ENCODE measurements around the gene ENGASE. TPM values are rescaled to one million over a fixed set of nuclear protein-coding genes. Genes with fewer than 3 reads are reported as not detected.

Gene ENGASE
- total RNA-seq, 1 experiment from 2014 or later: 22.5 TPM

DNA sequence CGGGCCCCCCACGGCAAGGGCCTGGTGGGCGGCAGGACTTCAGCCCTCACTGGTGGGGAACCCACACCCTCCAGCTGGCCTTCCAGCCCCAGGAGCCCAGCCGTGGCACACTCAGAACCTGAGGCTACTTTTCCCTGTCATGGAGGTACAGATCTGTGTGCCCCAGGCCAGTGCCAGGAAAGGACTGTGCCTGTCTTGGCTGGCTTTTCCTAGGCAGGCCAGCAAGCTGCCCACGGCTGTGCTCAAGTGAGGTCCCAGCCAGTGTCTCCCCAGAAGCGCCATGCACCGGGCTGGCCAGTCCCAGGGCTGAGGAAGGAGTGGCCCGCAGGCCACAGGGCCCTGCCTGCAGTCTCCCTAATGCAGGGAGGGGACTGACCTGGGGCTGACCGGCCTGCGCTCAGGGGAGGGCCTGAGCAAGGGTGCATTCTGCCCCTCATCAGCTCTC, 16.6 kb downstream of the ENGASE start:
- no peak for DNase-seq (ENCODE audit: low spot score)

DNA sequence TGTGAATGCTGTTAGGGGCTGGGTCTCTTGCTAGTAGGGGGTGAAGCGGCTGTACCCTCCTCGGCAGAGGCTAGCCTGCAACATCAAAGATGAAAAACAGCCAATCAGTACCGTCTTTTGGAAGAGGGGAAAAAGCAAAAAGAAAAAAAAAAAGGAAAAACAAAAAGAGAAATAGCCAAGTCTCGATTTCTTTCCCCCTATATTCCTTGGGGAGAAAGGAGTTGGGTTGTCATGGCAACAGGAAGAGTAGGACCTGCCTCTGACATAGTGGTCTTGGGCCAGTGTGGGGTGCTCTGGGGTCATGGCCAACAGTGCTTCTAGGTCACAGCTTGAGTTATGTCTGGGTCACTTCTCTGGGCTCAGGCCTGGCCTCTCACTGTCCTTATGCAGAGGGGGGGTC, 17.9 kb downstream of the ENGASE start:
- no peak for DNase-seq (ENCODE audit: low spot score)

DNA sequence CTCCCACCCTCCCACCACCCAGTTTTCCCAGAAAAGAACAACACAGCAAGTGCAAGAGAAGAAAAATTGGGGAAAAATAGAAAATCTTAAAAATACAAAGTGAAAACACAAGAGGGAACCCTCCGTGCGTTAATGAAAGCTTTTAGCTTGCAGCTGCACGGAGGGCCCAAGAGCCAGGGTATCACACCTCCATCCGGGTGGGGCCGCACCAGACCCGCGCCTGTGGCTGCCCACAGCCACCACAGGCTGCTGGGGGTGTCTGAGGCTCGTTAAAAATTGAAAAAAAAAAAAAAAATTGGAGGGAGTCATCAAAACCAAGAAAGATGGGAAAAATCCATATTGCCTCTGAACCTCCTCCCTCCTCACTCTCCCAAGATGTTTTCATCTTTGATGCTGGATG, 18.6 kb downstream of the ENGASE start:
- DNase-seq (ENCODE audit: low spot score): no peak

DNA sequence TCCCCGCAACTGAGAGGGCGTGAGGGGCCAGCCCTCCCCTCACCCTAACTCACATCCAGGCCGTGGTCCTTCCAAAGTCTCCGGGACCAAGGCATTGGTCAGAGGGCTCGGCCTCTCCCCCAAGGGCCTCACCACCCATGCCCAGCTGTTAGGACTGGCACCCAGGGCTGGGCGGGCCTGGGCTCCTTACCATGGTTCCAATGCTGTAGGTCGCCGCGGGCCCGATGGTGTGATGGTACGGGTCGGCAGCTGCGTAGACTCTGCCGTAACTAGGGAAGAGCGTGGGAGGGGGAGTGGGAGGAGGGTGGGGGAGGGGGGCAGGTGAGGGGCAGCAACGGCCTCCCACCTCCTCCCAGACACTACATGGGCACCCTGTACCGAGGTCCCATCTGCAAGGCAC, 19.6 kb downstream of the ENGASE start:
- DNase-seq (ENCODE audit: low spot score): no peak

DNA sequence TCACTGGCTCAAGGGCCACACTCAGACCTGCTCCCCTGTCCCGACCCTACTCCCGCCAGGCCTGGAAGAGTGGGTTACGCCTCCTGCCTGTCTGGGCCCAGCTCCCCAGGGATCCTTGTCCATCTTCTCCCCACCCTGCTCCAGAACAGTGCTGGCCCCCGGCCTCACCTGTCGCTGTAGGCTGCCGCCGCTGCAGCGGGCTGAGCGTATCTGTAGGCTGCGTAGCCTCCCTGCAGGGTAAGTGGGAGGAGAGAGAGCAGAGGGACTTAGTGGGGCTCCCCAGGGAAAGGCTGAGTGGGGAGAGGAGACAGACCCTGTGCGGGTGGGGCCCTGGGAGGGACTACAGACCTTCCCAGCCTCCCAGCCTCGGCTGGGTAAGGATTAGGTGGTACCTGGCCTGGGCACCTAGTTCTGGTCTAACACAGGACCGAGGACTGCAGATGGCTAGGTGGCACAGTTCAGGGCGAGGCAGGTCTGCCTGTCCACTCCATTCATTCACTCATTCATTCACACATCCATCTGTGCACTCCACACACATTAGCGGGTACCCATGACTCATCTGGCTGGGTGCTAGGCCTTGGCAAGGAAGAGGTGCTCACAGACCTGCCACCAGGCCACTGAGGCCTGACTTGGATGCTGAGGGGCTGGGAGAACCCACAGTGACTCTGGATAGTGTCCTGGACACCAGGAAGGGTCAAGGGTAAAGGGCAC, 20.9 kb downstream of the ENGASE start:
- DNase-seq (ENCODE audit: low spot score): no peak

DNA sequence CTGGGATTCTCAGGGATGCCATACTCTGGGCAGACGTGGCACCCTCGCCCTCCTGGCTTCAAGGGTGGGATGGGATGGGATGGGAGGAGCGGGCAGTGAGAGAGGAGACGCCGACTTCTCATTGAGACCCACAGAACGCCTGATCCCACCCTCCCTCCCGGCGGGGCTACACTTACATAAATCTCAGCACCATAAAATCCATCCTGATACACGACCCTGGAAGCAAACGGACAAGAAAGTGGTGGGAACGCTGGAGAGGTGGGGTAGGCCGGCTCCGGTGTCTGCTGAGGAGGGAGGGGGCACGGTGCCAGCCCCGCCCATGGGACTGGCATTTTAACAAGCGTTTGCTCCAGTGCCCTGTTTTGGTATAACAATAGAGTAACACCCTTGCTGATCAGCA, 21.9 kb downstream of the ENGASE start:
- no peak for DNase-seq (ENCODE audit: low spot score)

DNA sequence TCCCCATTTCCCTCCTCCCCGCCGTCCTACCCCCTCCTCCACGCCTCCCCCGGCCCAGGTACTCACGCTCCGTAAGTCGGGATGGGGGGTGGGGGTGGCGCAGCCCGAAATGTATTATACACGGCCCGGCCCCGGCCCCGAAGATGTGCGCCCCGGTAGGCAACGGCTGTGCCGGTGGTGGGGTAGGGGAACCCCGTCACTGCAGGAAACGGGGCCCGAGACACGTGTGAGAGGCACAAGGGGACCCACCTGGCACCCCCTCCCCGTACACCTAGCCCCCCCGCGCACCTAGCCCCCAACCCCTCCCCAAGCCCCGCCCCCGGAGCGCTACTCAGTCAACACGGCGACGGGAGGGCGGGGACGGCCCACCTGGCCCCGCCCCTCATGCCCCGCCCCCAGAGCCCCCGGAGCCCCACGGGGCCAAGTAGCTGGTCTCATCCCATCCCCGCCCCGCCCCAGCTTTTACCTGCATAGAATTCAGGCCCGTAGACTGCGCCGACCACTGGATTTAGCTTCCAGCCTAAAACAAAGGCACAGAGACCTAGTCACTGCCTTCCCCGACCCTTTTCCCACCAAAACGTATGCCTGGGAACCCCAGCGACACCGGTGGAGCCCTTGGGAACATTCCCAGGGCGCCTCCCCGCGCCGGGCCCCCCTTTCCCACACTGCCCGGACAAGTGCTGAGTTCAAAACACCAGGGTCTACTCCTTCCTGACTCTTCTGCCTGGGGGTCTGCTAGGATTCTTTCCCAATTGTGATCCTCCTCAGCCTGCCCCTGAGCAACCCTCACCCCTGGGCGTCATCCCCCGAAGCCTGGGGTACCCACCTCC, 22.8 kb downstream of the ENGASE start:
- no peak for DNase-seq (ENCODE audit: low spot score)

DNA sequence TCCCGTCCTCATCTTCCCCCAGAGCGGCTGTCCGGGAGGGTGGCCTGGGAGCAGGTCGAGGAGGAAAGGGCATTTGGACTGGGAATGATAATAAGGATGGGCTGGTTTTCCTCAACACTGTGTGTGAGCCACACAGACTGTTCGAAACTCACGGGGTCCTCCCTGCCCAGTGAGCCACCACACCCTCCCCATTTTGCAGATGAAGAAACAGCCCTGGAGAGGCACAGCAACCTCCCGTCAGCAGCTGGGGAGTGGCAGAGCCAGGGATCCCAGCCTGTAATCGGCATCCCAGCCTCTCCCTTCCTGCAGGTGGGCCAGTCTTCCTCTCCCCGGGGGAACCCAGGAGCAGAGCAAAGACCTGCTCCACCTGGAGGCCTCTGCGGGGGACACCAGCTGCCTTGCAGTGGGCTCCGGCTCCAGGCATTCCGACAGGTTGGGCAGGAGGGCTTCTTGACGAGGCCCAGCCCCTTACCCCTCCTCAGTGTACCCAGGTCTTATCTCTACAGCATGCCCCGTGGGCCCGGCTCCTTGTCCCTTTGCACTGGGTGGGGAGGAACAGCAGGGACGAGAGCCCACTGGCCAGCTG, 23.8 kb downstream of the ENGASE start:
- no peak for DNase-seq (ENCODE audit: low spot score)

DNA sequence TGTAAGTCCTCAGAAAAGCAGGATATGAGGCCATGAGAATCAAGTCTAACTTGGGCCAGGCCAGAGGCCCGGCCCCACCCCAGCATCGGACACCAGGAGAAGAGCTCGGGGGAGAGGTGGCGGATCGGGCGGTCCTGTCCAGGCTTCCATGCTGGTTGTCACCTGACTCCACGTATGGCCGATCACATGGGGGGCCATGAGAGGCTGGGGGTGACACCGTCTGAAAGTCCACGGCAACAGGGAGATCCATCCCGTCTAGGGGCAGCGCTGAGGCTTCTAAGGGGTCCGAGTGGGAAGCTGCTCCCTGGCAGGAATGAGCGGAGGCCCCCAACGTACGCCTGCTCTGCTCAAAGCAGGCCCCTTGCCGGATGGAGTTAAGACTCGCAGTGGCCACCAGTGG, 25.8 kb downstream of the ENGASE start:
- no peak for DNase-seq (ENCODE audit: low spot score)

DNA sequence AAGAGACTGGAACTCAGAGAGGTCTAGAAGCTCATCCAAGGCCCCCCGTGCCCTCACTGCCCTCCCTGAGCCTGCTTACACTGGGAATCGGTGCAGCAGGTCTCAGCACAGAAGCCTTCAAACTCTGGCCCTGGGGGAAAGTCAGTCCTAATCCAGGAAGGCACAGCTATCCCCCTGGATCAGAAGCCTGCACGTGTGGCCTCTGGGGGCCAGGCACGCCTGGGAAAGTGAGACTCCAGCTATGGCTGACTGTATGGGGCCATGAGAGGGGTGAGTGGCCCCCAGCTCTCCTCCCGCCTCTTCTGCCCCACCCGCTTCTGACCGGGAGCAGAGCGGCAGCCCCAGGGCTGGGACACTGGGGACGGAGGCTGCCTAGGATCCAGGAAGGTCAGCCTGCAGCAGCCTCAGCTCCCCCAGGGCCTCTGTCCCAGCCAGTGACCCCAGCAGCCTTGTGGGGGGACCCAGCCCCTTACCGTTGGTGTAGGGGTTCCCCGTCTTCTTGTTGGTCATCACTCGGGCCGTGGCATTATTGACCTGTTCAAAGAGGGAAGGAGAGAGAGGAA, 26.6 kb downstream of the ENGASE start:
- no peak for DNase-seq (ENCODE audit: low spot score)

DNA sequence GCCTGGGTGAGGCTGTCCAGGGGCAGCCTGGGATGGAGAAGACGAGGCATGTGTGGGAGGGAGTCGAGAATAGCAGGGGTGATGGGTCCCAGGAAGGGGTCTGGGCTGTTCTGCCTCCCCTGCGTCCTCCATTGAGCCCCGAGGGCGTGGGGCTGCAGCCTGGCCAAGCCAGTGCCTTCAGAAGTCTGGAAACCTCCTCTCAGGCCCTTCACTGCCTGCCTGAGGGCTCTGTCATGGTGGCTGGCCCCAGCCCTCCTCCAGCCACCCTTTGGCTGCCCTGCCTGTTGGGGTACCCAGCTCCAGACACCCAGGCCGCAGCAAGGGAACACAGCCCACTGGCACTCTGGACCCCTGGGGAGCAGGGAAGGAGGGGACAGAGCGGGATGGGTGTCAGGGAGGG, 27.6 kb downstream of the ENGASE start:
- no peak for DNase-seq (ENCODE audit: low spot score)

DNA sequence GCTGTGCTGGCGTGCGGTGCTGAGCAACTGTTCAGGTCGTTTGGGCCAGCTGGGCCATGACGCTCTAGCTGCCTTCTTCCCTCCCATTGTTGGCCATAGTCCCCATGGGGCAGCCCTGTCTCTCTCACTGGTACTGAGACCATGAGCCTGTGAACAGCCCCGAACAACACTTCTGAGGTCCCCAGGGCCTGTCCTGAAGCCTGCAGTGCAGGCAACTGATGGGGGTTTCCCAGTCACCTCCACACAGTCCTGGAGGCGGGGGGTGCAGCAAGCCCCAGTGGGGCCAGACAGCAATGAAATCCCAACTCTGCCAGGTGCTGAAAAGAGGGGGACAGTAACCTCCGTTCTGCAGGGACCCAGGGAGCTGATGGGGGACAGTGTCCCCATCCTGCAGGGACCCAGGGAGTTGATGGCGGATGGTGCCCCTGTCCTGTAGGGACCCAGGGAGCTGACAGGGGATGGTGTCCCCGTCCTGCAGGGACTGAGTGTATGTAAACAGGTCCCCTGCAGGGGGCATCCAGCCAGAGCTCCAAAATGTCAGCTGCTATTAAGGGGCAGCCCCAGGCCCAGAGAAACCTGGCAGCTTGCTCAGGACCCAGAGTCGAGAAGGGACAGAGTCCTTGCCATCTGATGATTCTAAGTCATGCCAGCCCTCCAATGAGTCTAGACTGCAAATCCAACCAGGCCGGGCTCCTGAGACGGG, 30.4 kb downstream of the ENGASE start:
- no peak for DNase-seq (ENCODE audit: low spot score)

DNA sequence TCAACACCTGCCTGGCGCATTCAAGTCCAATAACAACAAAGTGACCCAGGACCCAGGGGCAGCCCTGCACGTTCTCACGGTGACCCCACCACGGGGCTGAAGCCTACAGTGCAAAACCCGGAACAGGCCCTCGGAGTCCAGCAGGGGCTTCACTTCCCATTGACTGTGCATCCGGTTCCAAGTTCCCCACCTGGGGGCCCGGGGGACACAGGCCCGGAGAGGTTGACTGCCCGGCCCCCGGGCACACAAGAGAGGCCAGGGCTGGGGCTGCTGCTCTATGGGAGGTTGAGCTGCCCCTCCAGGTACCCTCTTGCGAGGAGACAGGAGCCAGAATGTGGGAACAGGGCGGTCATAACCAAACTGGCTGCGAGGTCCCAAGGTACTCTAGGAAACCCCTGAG, 31.3 kb downstream of the ENGASE start:
- no peak for DNase-seq (ENCODE audit: low spot score)

DNA sequence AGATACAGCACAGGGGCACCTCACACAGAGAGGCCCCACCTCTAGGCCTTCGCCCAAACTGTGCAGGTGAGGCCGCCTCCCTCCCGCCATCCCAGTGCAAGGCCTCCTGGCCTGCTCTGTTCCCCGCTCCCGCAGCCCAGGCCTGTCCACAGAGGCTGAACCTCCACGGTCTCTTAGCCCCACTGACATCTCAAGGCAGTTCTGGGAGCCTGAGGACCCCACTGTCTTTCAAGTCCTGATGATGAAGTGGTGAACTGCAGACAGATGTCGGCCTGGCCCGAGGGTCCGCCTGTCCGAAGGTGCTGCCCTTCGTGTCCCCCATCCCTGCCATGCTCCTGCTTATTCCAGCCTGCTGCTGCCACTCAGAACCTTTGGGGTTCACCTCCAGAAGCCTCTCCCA, 32.3 kb downstream of the ENGASE start:
- DNase-seq (ENCODE audit: low spot score): no peak

DNA sequence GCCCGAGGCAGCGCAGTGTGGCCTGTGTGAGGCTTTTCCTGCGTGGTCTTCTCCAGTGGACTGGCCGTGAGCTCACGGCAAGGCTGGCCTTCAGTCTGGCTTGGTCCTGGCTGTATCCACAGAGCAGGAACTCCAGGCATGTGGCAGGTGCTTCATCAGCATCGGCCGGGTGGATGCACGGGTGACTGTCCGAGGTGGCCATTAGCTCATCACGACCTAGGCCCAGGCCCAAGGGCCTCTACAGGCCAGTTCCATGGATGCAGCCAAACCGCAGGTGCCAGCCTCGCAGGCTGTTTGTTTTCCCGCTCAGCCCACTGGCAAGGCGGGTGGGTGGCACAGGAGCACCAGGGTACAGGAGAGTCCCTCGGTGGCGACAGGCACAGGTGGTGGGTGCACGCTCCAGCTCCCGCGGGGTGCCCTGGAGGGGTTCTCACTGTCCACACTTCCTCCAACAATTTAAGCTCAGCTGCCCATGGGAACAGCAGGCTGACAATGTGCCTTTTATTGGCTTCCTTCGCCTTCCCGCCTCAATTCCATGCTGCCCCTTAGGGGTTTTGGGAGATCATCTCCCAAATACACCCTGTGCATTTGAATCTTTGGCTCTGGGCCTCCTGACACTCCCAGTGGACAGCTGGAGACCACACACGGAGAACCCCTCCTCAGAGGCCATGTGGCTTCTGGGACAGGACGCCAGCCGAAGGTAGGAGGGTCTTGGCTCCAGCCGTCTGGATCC, 33.0 kb downstream of the ENGASE start:
- DNase-seq (ENCODE audit: low spot score): no peak

DNA sequence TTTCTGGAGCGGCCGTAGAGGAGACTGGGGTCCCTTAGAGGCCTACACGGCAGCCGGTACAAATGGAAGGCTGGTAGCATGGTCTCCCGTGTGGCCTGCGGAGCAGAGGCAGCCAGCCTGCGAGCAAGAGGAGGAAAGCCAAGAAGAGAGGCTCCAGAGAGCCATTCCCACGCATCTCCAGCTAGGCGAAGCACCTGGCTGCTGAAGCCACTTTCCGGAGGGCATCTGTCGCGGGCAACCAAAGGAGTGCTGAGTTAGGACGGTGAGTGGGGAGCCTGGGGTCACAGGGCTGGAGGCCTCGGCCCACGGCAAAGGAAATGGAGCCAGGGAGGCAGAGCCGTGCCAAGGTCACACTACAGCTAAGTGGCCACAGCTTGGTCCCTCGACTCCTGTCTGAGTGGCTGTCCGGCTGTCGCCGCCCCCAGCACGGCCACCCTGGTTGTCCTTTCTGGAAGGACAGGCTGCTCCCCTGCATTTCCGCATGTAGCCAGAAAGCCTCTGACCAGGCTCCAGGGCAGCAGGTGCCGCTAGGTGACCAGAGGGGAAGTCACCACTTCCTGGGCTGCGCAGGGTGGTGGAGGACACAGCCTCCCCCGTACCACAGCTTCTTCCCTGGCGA, 33.7 kb downstream of the ENGASE start:
- no peak for DNase-seq (ENCODE audit: low spot score)

DNA sequence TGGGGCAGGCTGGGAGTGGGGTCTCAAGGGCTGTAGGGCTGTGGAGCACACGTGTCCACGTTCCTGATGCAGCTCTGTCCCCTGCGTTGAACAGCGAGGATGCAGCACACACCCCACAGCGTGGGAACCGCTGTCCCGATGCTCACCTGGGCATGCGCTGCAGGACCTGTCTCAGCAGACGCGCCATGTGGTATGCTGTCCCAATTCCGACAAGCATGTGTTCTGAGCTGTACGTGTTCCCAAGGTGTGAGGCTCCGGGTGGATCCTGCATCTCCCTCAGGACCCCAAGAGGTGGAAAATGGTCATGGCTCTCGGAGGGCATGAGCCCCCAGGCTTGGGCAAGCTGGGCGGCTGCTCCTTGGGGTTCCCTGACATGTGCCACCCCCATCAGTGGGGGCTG, 34.2 kb downstream of the ENGASE start:
- no peak for DNase-seq (ENCODE audit: low spot score)

DNA sequence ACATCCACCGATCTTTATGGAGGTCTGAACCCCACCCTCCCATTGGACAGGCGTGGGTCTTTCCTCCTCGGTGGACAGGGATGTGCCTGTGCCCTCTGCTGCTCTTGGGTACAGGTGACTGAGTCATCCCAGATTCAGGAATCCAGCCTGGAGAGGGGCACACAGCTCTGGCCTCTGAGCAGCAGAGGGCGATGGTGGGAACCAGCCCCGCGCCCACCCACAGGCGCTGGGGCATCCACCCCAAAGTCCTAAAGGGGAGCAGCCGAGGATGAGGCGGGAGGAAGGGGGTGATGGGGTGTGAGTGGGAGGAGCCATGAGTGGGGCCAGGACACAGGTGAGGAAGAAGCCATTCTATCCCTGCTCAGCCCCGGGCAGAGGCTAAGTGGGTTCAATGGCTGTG, 35.0 kb downstream of the ENGASE start:
- DNase-seq (ENCODE audit: low spot score): no peak

DNA sequence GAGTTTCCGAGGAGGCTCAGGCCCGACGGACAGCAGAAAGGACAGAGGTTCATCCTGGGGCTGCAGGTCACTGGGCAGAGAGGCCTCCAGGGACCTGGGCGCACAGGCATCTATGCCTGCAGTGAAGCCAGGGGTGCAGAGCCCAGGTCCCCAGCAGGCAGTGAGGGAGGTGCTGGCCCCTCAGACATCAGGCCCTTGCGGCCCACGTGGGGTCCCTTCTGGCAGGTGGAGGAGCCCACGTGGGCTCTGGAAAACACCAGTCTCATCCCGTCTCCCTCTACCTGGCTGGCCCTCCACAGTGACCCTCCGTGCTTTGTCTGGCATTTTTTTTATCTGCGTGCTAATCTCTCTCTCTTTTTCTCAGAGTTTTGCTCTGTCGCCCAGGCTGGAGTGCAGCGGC, 36.5 kb downstream of the ENGASE start:
- DNase-seq (ENCODE audit: low spot score): no peak

DNA sequence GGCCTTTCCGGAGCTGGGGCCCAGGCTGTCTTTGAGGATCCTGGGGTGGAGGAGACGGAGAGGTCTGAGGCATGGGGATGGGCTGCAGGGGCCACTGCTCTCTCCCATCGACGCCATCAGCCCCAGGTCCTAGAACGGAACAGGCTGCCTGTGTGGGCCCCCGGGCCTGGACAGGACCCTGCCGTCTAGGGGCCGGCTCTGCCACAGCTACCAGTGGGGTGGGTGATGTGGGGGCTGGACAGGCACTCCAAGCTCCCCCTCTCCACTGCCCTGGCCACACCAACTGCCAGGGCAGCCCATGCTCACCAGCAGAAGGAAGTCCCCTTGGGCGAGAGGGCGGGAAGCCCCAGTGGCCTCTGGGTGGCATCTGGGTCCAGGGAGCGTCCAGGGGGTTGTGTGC, 37.8 kb downstream of the ENGASE start:
- DNase-seq (ENCODE audit: low spot score): no peak
